GM12864 (cell line): ENCODE measurements around the gene DAB1.

Source experiments
- DNase-seq: peaks from one replicate; pipeline ENCODE4 v3.0.0-alpha.2; 2011; ENCODE audit warnings: low read depth
- H3K4me3 ChIP-seq: 2 replicates; pipeline ENCODE4 v1.5.1; 2011; ENCODE audit warnings: mild to moderate bottlenecking, low read depth, low read length, control low read depth
- CTCF ChIP-seq: IDR thresholded peaks from 2 replicates; pipeline ENCODE4 v1.5.1; 2011; ENCODE audit warnings: low read depth, mild to moderate bottlenecking, moderate library complexity, low read length, control low read depth, inconsistent platforms; ENCODE audit errors: missing control alignments

The DAB1 gene

DNA sequence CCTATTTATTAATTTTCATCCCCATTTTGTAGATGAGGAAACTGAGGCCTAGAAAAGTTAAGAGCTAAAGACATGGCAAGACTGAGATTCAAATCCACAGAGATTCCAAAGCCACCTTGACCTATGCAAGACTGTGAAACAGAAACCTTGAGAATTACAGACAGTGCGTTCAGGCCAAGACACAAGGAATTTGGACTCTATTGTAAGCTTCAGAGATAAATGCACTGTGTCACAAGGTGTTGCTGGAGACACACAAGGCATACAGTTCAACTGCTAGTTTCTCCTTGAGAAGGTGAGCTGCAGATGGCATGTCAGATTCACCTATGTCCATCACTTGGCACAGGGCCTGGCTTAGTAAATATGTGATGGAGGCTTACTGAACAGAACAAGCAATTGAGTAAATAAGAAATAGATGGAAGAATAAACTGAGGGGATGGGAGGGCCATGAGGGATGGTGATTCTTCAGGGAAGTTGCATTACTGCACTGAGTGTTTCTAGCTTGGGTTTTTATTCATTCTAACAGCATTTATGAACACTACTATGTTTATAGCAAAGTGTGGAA lies 215.0 kb downstream of the DAB1 start:
- no peak overlapping the region for H3K4me3 ChIP-seq
- no peak for DNase-seq
- no peak for TF ChIP-seq CTCF

DNA sequence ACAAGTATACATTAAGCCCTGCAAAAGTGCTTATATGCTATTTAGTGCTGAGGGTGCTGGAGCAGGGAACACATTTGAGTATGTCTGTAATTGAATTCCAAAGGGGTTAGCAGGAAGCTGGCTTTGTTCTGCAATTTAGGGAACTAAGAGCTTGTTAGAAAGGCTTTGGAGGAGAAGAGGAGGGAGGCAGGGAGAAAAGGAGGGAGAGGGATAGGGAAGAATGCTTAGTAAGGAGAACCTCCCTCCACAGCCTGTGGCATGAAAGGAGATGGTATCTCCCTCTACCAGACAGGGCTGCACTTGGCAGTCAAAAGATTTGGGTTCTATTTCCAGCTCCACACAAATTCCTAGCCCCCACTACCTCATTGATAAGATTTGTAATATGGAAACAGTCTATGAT lies 217.8 kb downstream of the DAB1 start:
- TF ChIP-seq CTCF, result no peak
- no peak overlapping the region for H3K4me3 ChIP-seq
- DNase-seq, result no peak

- TF ChIP-seq CTCF, result no peak
- no peak overlapping the region for H3K4me3 ChIP-seq
- no peak for DNase-seq
Observed at GRCh38 chr1:57204942-57205787, 218.7 kb downstream of the DAB1 start.

DNA sequence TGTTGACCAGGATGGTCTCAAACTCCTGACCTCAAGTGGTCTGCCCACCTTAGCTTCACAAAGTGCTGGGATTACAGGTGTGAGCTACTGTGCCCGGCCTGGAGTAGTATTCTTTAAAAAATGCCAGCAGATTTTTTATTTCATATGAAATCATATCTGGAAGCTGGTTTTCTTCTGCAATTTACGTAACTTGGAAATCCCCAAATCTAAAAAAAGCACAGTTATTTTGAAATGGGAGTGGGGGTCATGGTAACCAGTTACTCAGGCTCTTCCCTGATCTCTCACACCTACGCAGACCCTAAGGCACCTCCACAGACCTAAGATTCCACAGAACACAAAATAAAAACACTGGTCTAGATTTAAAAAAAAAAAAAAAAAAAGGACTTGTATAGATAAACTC lies 219.8 kb downstream of the DAB1 start:
- H3K4me3 ChIP-seq, result no peak overlapping the region
- DNase-seq, result peak; percentile 5
- no peak for TF ChIP-seq CTCF

- no peak overlapping the region for H3K4me3 ChIP-seq
- no peak for DNase-seq
- TF ChIP-seq CTCF, result no peak
Observed at GRCh38 chr1:57202241-57202640, 221.6 kb downstream of the DAB1 start.

- H3K4me3 ChIP-seq, result no peak overlapping the region
- DNase-seq, result no peak
- TF ChIP-seq CTCF, result no peak
Observed at GRCh38 chr1:57198912-57199311, 224.9 kb downstream of the DAB1 start.
